Measurements from ENCODE around the gene GRB7.
"Not testable (repeated sequence)": the region's sequence is repeated elsewhere in the genome, so short reads cannot be mapped to it uniquely, and the experiment has no call there.

Gene GRB7

GRCh38 chr17:39715375-39716072, 22.2 kb upstream of the GRB7 start:
- Mint-ChIP-seq H3K27me3 (no peaks in the 10 kb centered on the region), H3K9me3 (no peaks in the 10 kb centered on the region), H3K27ac (ENCODE audit: low read depth) (no peak overlapping the region), H3K36me3 (ENCODE audit: insufficient read depth) (no peaks in the 10 kb centered on the region), H3K4me1 (no peaks in the 10 kb centered on the region), H3K4me3 (no peak overlapping the region)
- ATAC-seq (replicated peaks; ENCODE audit: extremely low read depth, poor library complexity, severe bottlenecking) (no peak), DNase-seq (ENCODE audit: low spot score in 2 of 2) (no peak)

GRCh38 chr17:39716073-39716818, 21.5 kb upstream of the GRB7 start:
- no peaks in the 10 kb centered on the region for H3K9me3 Mint-ChIP-seq
- H3K27ac Mint-ChIP-seq (ENCODE audit: low read depth) = no peak overlapping the region
- H3K36me3 Mint-ChIP-seq (ENCODE audit: insufficient read depth) = no peaks in the 10 kb centered on the region
- no peak for ATAC-seq (replicated peaks; ENCODE audit: extremely low read depth, poor library complexity, severe bottlenecking)
- no peaks in the 10 kb centered on the region for H3K4me1 Mint-ChIP-seq
- H3K27me3 Mint-ChIP-seq = no peaks in the 10 kb centered on the region
- no peak overlapping the region for H3K4me3 Mint-ChIP-seq
- DNase-seq (ENCODE audit: low spot score in 2 of 2) = no peak

GRCh38 chr17:39716879-39717536, 20.7 kb upstream of the GRB7 start:
- no peaks in the 10 kb centered on the region for H3K27me3 Mint-ChIP-seq
- H3K9me3 Mint-ChIP-seq = no peaks in the 10 kb centered on the region
- H3K27ac Mint-ChIP-seq (ENCODE audit: low read depth) = no peak overlapping the region
- no peak overlapping the region for H3K4me3 Mint-ChIP-seq
- ATAC-seq (replicated peaks; ENCODE audit: extremely low read depth, poor library complexity, severe bottlenecking) (no peak), DNase-seq (ENCODE audit: low spot score in 2 of 2) (no peak)
- H3K4me1 Mint-ChIP-seq = no peaks in the 10 kb centered on the region
- H3K36me3 Mint-ChIP-seq (ENCODE audit: insufficient read depth) = no peaks in the 10 kb centered on the region

- Mint-ChIP-seq H3K36me3 (ENCODE audit: insufficient read depth) (no peaks in the 10 kb centered on the region), H3K27me3 (no peaks in the 10 kb centered on the region), H3K9me3 (no peaks in the 10 kb centered on the region), H3K4me3 (no peak overlapping the region), H3K4me1 (no peaks in the 10 kb centered on the region), H3K27ac (ENCODE audit: low read depth) (no peak overlapping the region)
- ATAC-seq (replicated peaks; ENCODE audit: extremely low read depth, poor library complexity, severe bottlenecking) = no peak
- DNase-seq (ENCODE audit: low spot score in 2 of 2) = no peak
Measured at GRCh38 chr17:39717660-39718059, 20.1 kb upstream of the GRB7 start.

GRCh38 chr17:39719563-39720355, 18.0 kb upstream of the GRB7 start:
- ATAC-seq (replicated peaks; ENCODE audit: extremely low read depth, poor library complexity, severe bottlenecking) = no peak
- Mint-ChIP-seq H3K27ac (ENCODE audit: low read depth) (no peak overlapping the region), H3K9me3 (no peaks in the 10 kb centered on the region), H3K27me3 (no peaks in the 10 kb centered on the region), H3K36me3 (ENCODE audit: insufficient read depth) (peaks cover 2% of the 10 kb centered on the region), H3K4me1 (no peaks in the 10 kb centered on the region), H3K4me3 (no peak overlapping the region)
- DNase-seq (ENCODE audit: low spot score in 2 of 2) = no peak

- Mint-ChIP-seq H3K27me3 (no peaks in the 10 kb centered on the region), H3K27ac (ENCODE audit: low read depth) (no peak overlapping the region), H3K9me3 (no peaks in the 10 kb centered on the region), H3K4me3 (no peak overlapping the region), H3K4me1 (peaks cover 3% of the 10 kb centered on the region), H3K36me3 (ENCODE audit: insufficient read depth) (peaks cover 3% of the 10 kb centered on the region)
- ATAC-seq (replicated peaks; ENCODE audit: extremely low read depth, poor library complexity, severe bottlenecking) (no peak), DNase-seq (ENCODE audit: low spot score in 2 of 2) (no peak)
Measured at GRCh38 chr17:39722104-39722503, 15.6 kb upstream of the GRB7 start.

GRCh38 chr17:39722965-39723848, 14.5 kb upstream of the GRB7 start:
- Mint-ChIP-seq H3K4me3 (no peak overlapping the region), H3K9me3 (no peaks in the 10 kb centered on the region), H3K27me3 (no peaks in the 10 kb centered on the region), H3K27ac (ENCODE audit: low read depth) (no peak overlapping the region), H3K36me3 (ENCODE audit: insufficient read depth) (peaks cover 8% of the 10 kb centered on the region), H3K4me1 (peaks cover 8% of the 10 kb centered on the region)
- ATAC-seq (replicated peaks; ENCODE audit: extremely low read depth, poor library complexity, severe bottlenecking) = no peak
- DNase-seq (ENCODE audit: low spot score in 2 of 2) = no peak

- no peak overlapping the region for H3K4me3 Mint-ChIP-seq
- peaks cover 16% of the 10 kb centered on the region for H3K36me3 Mint-ChIP-seq (ENCODE audit: insufficient read depth)
- ATAC-seq (replicated peaks; ENCODE audit: extremely low read depth, poor library complexity, severe bottlenecking) (no peak), DNase-seq (ENCODE audit: low spot score in 2 of 2) (no peak)
- H3K4me1 Mint-ChIP-seq = peaks cover 22% of the 10 kb centered on the region
- H3K27ac Mint-ChIP-seq (ENCODE audit: low read depth) = no peak overlapping the region
- H3K27me3 Mint-ChIP-seq = no peaks in the 10 kb centered on the region
- H3K9me3 Mint-ChIP-seq = no peaks in the 10 kb centered on the region
Measured at GRCh38 chr17:39724731-39725130, 13.0 kb upstream of the GRB7 start.

GRCh38 chr17:39725923-39726322, 11.8 kb upstream of the GRB7 start:
- Mint-ChIP-seq H3K36me3 (ENCODE audit: insufficient read depth) (peaks cover 19% of the 10 kb centered on the region), H3K4me1 (peaks cover 26% of the 10 kb centered on the region), H3K27ac (ENCODE audit: low read depth) (peak overlapping the region; percentile 36)
- not testable (repeated sequence) for H3K4me3 Mint-ChIP-seq; H3K27me3 Mint-ChIP-seq; DNase-seq (ENCODE audit: low spot score in 2 of 2); ATAC-seq (replicated peaks; ENCODE audit: extremely low read depth, poor library complexity, severe bottlenecking); H3K9me3 Mint-ChIP-seq

- no peak overlapping the region for H3K4me3 Mint-ChIP-seq
- DNase-seq (ENCODE audit: low spot score in 2 of 2) (no peak), ATAC-seq (replicated peaks; ENCODE audit: extremely low read depth, poor library complexity, severe bottlenecking) (no peak)
- H3K27ac Mint-ChIP-seq (ENCODE audit: low read depth) = no peak overlapping the region
- H3K27me3 Mint-ChIP-seq = no peaks in the 10 kb centered on the region
- H3K36me3 Mint-ChIP-seq (ENCODE audit: insufficient read depth) = peaks cover 22% of the 10 kb centered on the region
- no peaks in the 10 kb centered on the region for H3K9me3 Mint-ChIP-seq
- peaks cover 26% of the 10 kb centered on the region for H3K4me1 Mint-ChIP-seq
Measured at GRCh38 chr17:39726617-39727016, 11.1 kb upstream of the GRB7 start.

- Mint-ChIP-seq H3K4me1 (peaks cover 26% of the 10 kb centered on the region), H3K36me3 (ENCODE audit: insufficient read depth) (peaks cover 22% of the 10 kb centered on the region), H3K27ac (ENCODE audit: low read depth) (no peak overlapping the region), H3K27me3 (no peaks in the 10 kb centered on the region), H3K9me3 (no peaks in the 10 kb centered on the region), H3K4me3 (no peak overlapping the region)
- no peak for DNase-seq (ENCODE audit: low spot score in 2 of 2)
- no peak for ATAC-seq (replicated peaks; ENCODE audit: extremely low read depth, poor library complexity, severe bottlenecking)
Measured at GRCh38 chr17:39727556-39727955, 10.2 kb upstream of the GRB7 start.

All from central memory CD8-positive, alpha-beta T cell (primary cell).